ENCODE results near the gene RLN3. TPM values are rescaled to one million over a fixed set of nuclear protein-coding genes. Genes with fewer than 3 reads are reported as not detected.
A peak's percentile ranks its signal among the peaks of the same experiment; 100 is the strongest.

Gene RLN3
- total and polyA plus RNA-seq, 9 of the 15 experiments (the other 6 are each of a cell fraction or from before 2014, with no cell fraction given): 0.31 to 1.2 (median 0.71) TPM; not detected in 6

- TF ChIP-seq ELF2 (CRISPR knock-in tag; IDR thresholded peaks at IDR 0.05) (peak; percentile 69; the same call in 1 of the 2 replicates), NCOR1 (IDR thresholded peaks at IDR 0.05) (peak; percentile 99), CREM (IDR thresholded peaks at IDR 0.05; ENCODE audit: low read depth) (peak; percentile 99), NFYB (IDR thresholded peaks at IDR 0.05; ENCODE audit: extremely low read depth, insufficient read length) (no peak), TCF15 (CRISPR knock-in tag; IDR thresholded peaks at IDR 0.05) (no peak), NRF1 (conservative IDR thresholded peaks at IDR 0.05 in 1 of 2, IDR thresholded peaks at IDR 0.05 in 1 of 2) (no peak), CTCFL (IDR thresholded peaks at IDR 0.05; ENCODE audit: borderline replicate concordance, insufficient read depth, low read depth, low read length, poor library complexity, severe bottlenecking) (no peak), ZNF551 (CRISPR knock-in tag; IDR thresholded peaks at IDR 0.05) (no peak), PCBP1 (IDR thresholded peaks at IDR 0.05; ENCODE audit: low read depth, low read length, poor library complexity, severe bottlenecking) (peak; percentile 96), YY1 (IDR thresholded peaks at IDR 0.05; ENCODE audit: borderline replicate concordance in 1 of 3, control insufficient read depth in 1 of 3, extremely low read depth in 1 of 3, insufficient read depth in 3 of 3, insufficient read length in 1 of 3, insufficient replicate concordance in 2 of 3, low read depth in 1 of 3, low read length in 2 of 3) (peak in 2 of 3 experiments; percentile 59 to 71), ZBTB34 (CRISPR knock-in tag; IDR thresholded peaks at IDR 0.05) (no peak)
- TF ChIP-seq, protein P1, sequence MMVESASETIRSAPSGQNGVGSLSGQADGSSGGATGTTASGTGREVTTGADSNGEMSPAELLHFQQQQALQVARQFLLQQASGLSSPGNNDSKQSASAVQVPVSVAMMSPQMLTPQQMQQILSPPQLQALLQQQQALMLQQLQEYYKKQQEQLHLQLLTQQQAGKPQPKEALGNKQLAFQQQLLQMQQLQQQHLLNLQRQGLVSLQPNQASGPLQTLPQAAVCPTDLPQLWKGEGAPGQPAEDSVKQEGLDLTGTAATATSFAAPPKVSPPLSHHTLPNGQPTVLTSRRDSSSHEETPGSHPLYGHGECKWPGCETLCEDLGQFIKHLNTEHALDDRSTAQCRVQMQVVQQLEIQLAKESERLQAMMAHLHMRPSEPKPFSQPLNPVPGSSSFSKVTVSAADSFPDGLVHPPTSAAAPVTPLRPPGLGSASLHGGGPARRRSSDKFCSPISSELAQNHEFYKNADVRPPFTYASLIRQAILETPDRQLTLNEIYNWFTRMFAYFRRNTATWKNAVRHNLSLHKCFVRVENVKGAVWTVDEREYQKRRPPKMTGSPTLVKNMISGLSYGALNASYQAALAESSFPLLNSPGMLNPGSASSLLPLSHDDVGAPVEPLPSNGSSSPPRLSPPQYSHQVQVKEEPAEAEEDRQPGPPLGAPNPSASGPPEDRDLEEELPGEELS (CRISPR knock-in tag; IDR thresholded peaks at IDR 0.05; ENCODE audit: borderline replicate concordance): peak; percentile 75; the same call in 1 of the 2 replicates
- TF ChIP-seq, protein P2, sequence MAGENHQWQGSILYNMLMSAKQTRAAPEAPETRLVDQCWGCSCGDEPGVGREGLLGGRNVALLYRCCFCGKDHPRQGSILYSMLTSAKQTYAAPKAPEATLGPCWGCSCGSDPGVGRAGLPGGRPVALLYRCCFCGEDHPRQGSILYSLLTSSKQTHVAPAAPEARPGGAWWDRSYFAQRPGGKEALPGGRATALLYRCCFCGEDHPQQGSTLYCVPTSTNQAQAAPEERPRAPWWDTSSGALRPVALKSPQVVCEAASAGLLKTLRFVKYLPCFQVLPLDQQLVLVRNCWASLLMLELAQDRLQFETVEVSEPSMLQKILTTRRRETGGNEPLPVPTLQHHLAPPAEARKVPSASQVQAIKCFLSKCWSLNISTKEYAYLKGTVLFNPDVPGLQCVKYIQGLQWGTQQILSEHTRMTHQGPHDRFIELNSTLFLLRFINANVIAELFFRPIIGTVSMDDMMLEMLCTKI (IDR thresholded peaks at IDR 0.05; ENCODE audit: partially characterized antibody): no peak
- TF ChIP-seq, protein P3, sequence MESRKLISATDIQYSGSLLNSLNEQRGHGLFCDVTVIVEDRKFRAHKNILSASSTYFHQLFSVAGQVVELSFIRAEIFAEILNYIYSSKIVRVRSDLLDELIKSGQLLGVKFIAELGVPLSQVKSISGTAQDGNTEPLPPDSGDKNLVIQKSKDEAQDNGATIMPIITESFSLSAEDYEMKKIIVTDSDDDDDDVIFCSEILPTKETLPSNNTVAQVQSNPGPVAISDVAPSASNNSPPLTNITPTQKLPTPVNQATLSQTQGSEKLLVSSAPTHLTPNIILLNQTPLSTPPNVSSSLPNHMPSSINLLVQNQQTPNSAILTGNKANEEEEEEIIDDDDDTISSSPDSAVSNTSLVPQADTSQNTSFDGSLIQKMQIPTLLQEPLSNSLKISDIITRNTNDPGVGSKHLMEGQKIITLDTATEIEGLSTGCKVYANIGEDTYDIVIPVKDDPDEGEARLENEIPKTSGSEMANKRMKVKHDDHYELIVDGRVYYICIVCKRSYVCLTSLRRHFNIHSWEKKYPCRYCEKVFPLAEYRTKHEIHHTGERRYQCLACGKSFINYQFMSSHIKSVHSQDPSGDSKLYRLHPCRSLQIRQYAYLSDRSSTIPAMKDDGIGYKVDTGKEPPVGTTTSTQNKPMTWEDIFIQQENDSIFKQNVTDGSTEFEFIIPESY (CRISPR knock-in tag; IDR thresholded peaks at IDR 0.05): peak; percentile 70; the same call in 1 of the 2 replicates
Measured at GRCh38 chr19:14006766-14007562, 21.0 kb upstream of the RLN3 start (continued).

Measured in K562 (cell line).